Measurements from ENCODE around the gene FYB1. TPM values are rescaled to one million over a fixed set of nuclear protein-coding genes. Genes with fewer than 3 reads are reported as not detected.

Gene FYB1
- total RNA-seq, 1 donor from 2014 or later = not detected

Other genes starting within 250 kb of the FYB1 start
- 39.3 TPM for gene RICTOR, start 145.2 kb downstream of the FYB1 start, total RNA-seq (ENCODE audit: unreplicated experiment)
- gene C9, start 144.9 kb upstream of the FYB1 start, total RNA-seq (ENCODE audit: unreplicated experiment) = not detected
- gene DAB2, start 205.4 kb upstream of the FYB1 start, total RNA-seq (ENCODE audit: unreplicated experiment) = 1.4 TPM

Measured in glutamatergic neuron (in vitro differentiated cells).